Activated naive CD8-positive, alpha-beta T cell treated with anti-CD3 and anti-CD28 coated beads, Interleukin-2, amount 50 U/mL, for 16 hours (primary cell): ENCODE results near the gene ALOX12.
"Not testable (repeated sequence)": the region's sequence is repeated elsewhere in the genome, so short reads cannot be mapped to it uniquely, and the experiment has no call there.

Experiments used
- DNase-seq: peaks from one replicate; pipeline ENCODE4 v3.0.0-alpha.2; 2020; ENCODE audit warnings: low read depth, low spot score

Gene ALOX12

GRCh38 chr17:7046127-7046724, 50.4 kb downstream of the ALOX12 start:
- DNase-seq, result no peak

GRCh38 chr17:7046725-7047397, 51.0 kb downstream of the ALOX12 start:
- DNase-seq, result peak; percentile 23

GRCh38 chr17:7047566-7047965, 51.7 kb downstream of the ALOX12 start:
- no peak for DNase-seq

GRCh38 chr17:7048968-7049367, 53.1 kb downstream of the ALOX12 start:
- no peak for DNase-seq

- DNase-seq, result not testable (repeated sequence)
Observed at GRCh38 chr17:7050583-7050982, 54.7 kb downstream of the ALOX12 start.

- DNase-seq, result no peak
Observed at GRCh38 chr17:7056386-7056785, 60.5 kb downstream of the ALOX12 start.

GRCh38 chr17:7058831-7059447, 63.1 kb downstream of the ALOX12 start:
- no peak for DNase-seq
